GM12872 (cell line): ENCODE results near the gene OR10A2.

ENCODE experiments used
- TF ChIP-seq, protein P1 (sequence below): IDR thresholded peaks from 3 replicates; pipeline ENCODE4 v1.5.1; 2011; ENCODE audit warnings: low read depth, mild to moderate bottlenecking, low read length, moderate library complexity; ENCODE audit not compliant: insufficient read depth

OR10A2 gene

DNA sequence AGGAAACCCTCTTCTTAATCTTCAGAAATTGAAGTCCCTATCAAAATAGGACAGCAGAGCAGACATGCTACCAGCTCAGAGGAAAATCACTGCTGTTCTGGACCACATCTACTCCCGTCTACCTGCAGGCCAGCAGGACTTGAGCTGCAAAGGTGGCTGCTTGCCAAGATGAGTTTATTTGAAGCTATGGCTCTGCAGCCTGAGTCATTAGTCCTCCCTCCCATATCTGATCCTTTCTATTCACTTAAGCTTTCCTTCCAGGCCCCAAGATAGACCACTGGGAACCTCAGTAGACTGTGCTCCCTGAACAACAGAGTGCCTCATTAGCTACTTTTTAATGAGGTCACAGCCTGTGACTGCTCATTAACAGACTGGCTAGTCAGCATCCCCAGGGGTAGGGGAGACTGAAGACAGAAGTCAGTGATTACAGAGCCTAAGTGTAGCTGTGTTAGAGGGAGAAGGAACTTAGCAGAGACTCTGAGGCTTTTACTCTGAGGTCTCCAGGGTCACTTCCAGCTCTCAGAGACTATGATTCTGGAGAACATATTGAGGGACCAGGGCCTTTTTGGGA is 6.8 kb upstream of the OR10A2 start:
- TF ChIP-seq, protein P1, sequence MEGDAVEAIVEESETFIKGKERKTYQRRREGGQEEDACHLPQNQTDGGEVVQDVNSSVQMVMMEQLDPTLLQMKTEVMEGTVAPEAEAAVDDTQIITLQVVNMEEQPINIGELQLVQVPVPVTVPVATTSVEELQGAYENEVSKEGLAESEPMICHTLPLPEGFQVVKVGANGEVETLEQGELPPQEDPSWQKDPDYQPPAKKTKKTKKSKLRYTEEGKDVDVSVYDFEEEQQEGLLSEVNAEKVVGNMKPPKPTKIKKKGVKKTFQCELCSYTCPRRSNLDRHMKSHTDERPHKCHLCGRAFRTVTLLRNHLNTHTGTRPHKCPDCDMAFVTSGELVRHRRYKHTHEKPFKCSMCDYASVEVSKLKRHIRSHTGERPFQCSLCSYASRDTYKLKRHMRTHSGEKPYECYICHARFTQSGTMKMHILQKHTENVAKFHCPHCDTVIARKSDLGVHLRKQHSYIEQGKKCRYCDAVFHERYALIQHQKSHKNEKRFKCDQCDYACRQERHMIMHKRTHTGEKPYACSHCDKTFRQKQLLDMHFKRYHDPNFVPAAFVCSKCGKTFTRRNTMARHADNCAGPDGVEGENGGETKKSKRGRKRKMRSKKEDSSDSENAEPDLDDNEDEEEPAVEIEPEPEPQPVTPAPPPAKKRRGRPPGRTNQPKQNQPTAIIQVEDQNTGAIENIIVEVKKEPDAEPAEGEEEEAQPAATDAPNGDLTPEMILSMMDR = no peak

DNA sequence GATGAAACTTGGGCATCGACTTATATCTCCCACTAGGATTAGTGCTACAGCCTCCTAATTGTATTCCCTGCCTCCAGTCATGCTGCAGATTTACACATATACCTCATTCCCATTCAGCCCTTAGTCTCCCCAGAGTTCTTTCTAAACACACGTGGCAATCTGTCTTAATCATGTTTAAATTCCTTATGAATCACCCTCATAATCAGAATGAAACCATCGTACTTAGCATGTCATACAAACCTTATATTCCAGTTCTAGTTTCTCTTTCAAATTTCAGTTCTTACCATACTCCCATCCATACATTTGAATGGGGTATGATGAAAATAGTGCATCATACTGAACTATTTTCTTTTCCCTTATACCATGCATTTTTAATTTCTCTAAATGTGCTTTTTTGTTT is 6.0 kb upstream of the OR10A2 start:
- TF ChIP-seq, protein P1 = no peak

DNA sequence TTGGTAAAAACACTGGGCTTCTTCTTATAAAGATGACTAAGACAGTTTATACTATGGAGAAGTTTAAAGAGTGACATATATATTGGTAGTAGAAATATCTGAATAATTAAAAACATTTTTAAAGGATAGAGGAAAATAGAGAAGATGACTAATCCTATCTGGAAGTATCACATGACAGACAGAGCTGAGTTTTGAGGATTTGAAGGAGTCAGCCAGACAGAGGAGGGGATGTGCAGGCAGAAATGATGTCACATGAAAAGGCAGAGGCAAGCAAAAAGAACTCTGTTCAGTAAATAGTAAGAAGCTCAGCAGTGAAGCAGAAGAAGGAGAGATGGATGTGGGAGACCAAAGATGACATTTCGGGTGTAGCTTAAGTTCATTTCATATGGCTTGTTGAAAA is 1.6 kb downstream of the OR10A2 start:
- TF ChIP-seq, protein P1 = no peak

DNA sequence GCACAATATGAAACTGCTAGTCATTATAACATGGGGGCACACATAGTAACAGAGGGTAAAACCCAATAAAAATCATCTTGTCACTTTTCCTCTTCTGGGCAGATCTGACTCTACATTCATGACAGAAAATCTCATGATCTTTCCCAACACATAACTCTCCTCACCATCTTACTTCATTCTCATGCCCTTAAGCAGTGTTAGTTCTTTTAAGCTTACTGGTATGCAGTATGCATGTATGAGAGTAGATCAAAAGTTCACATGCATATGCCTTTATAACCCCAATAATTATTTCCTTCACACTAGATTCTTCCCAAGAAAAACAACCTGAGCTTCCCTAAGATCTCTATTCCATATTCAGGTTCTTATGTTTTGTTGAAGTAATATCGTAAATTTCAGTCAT is 8.4 kb downstream of the OR10A2 start:
- TF ChIP-seq, protein P1 = no peak

DNA sequence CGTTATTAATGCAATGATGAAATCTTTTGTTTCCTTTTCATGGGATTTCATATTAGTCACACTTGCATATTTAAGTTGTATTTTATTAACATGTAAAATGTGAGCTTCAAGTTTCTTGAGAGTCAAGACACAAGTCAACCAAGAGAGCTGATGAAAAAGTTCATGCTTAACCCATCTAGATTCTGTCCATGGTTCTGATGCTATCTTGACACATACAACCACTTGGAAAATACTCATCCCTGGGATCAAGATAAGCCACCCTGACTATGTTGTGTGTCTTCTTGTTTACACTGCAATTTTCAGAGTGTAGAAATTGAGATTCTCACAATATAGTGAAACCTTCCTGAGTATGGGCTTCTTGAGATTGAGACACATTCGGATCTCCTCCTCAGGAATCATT is 12.9 kb downstream of the OR10A2 start:
- TF ChIP-seq, protein P1 = no peak

DNA sequence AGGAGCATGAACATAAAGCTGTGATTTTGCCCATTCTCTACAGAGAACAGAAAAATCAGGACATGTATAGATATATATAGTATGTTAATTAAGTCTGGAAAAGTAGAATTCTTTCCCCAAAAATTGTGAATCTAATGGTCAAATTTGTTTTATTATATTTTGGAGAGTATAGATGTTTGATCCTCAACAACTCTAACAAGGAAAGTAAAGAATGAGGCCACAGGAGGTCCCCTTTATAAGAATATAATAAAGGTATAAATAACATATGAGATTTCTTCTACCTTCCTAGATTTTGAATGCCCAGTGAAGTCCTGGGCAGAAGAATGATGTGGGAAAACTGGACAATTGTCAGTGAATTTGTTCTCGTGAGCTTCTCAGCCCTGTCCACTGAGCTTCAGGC is 13.5 kb downstream of the OR10A2 start, which contains the start of gene OR10A4:
Gene OR10A4 (plus strand): TSS at position 301 of the 400 bp plus-strand sequence. CDS start 23 bp downstream, at position 324.
- TF ChIP-seq, protein P1 = no peak

DNA sequence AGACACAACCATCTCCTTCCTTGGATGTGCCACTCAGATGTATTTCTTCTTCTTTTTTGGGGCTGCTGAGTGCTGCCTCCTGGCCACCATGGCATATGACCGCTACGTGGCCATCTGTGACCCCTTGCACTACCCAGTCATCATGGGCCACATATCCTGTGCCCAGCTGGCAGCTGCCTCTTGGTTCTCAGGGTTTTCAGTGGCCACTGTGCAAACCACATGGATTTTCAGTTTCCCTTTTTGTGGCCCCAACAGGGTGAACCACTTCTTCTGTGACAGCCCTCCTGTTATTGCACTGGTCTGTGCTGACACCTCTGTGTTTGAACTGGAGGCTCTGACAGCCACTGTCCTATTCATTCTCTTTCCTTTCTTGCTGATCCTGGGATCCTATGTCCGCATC is 14.1 kb downstream of the OR10A2 start:
- TF ChIP-seq, protein P1 = no peak
